HCT116 (cell line): ENCODE data around the gene ASB3. TPM values are rescaled to one million over a fixed set of nuclear protein-coding genes. Genes with fewer than 3 reads are reported as not detected.

Source experiments
- ATAC-seq: fragments of 200-7000 bp; cut with Tn5 transposase; 2 replicates; pipeline ENCODE4 v1.9.1; 2020; ENCODE audit warnings: mild to moderate bottlenecking, moderate library complexity
- BruUV-seq: library from RNA; stranded (reverse); fragments of 400-500 nt; replicated peaks from 2 replicates; lab custom pipeline; 2021; lab: Mats Ljungman, UMichigan
- CTCF ChIA-PET: fragments of 300-600 bp; sonication (Branson Sonifier 250); formaldehyde crosslinking; loops from one replicate; lab custom pipeline; 2021; ENCODE audit warnings: antibody characterized with exemption; lab: Charles Lee
- POLR2A ChIA-PET: fragments of 300-600, 350-600 bp; sonication (Branson Sonifier 250); formaldehyde crosslinking; loops from one replicate; lab custom pipeline; 2021; ENCODE audit warnings: antibody characterized with exemption; lab: Charles Lee
- RAD21 ChIA-PET, 2 experiments: fragments of 300-600 bp; sonication (Branson Sonifier 250); formaldehyde crosslinking; loops; one replicate each; lab custom pipeline; 2023; ENCODE audit warnings: low total read pairs in 2 of 2; ENCODE audit not compliant: uncharacterized antibody in 2 of 2, unreplicated experiment in 2 of 2, low non-redundant PET in 1 of 2; lab: Charles Lee
- DNase-seq: peaks from one replicate; pipeline ENCODE4 v3.0.0-alpha.2; 2010; ENCODE audit warnings: low read depth, low spot score
- H2AFZ ChIP-seq: fragments of 200-600 bp; shearing (Covaris generic), sonication (generic); 2 replicates; pipeline ENCODE4 v1.6.1; 2017; ENCODE audit warnings: low read depth, mixed run types, mixed read lengths, antibody characterized with exemption, low read length; ENCODE audit not compliant: poor library complexity, severe bottlenecking
- H3K27ac ChIP-seq: 2 replicates; pipeline ENCODE4 v1.5.1; 2012; ENCODE audit warnings: low read depth, low read length
- H3K27me3 ChIP-seq: fragments of 200-600 bp; sonication (generic); 2 replicates; pipeline ENCODE4 v1.6.1; 2016; ENCODE audit warnings: mixed run types, low read length, mixed read lengths; ENCODE audit not compliant: insufficient read depth
- H3K36me3 ChIP-seq, 2 experiments: fragments of 200-500 bp in 1 of 2; fragments of 200-600 bp in 1 of 2; sonication (Bioruptor generic) in 1 of 2; sonication (generic) in 1 of 2; 2 replicates each; pipeline versions ENCODE4 v1.5.1 to v1.6.1; 2014 to 2016; ENCODE audit warnings: low read length in 2 of 2, inconsistent platforms in 1 of 2, mixed read lengths in 1 of 2, mixed run types in 1 of 2; ENCODE audit not compliant: insufficient read depth in 2 of 2, control insufficient read depth in 1 of 2
- H3K4me1 ChIP-seq, 2 experiments: fragments of 200-600 bp in 1 of 2; sonication (generic) in 1 of 2; 2 replicates each; pipeline versions ENCODE4 v1.5.1 to v1.6.1; 2012 to 2017; ENCODE audit warnings: low read length in 2 of 2, inconsistent platforms in 1 of 2, mild to moderate bottlenecking in 1 of 2, mixed read lengths in 1 of 2, mixed run types in 1 of 2, moderate library complexity in 1 of 2; ENCODE audit not compliant: insufficient read depth in 2 of 2, control insufficient read depth in 1 of 2
- H3K4me2 ChIP-seq: fragments of 200-600 bp; sonication (generic); 2 replicates; pipeline ENCODE4 v1.6.1; 2017; ENCODE audit warnings: mixed run types, low read length, mixed read lengths
- H3K4me3 ChIP-seq, 2 experiments: fragments of 200-600 bp in 1 of 2; sonication (generic) in 1 of 2; replicated peaks in 1 of 2; 2 replicates each; pipeline ENCODE4 v1.5.1; 2011 to 2016; ENCODE audit warnings: low read length in 2 of 2, control low read depth in 1 of 2, low read depth in 1 of 2, mild to moderate bottlenecking in 1 of 2, mixed read lengths in 1 of 2, mixed run types in 1 of 2
- H3K79me2 ChIP-seq: fragments of 200-600 bp; sonication (generic); 2 replicates; pipeline ENCODE4 v1.6.1; 2017; ENCODE audit warnings: mild to moderate bottlenecking, mixed run types, low read length, moderate library complexity, mixed read lengths; ENCODE audit not compliant: insufficient read depth
- H3K9ac ChIP-seq: fragments of 200-600 bp; sonication (generic); 2 replicates; pipeline ENCODE4 v1.6.1; 2016; ENCODE audit warnings: low read length, mixed read lengths
- H3K9me2 ChIP-seq: fragments of 200-600 bp; sonication (generic), shearing (Covaris generic); 2 replicates; pipeline ENCODE4 v1.6.1; 2017; ENCODE audit warnings: mixed run types, mild to moderate bottlenecking, moderate library complexity; ENCODE audit not compliant: insufficient read depth
- H3K9me3 ChIP-seq, 2 experiments: fragments of 200-500 bp in 1 of 2; fragments of 200-600 bp in 1 of 2; sonication (Bioruptor generic) in 1 of 2; sonication (generic) in 1 of 2; 2 replicates each; pipeline ENCODE4 v1.6.1; 2014 to 2017; ENCODE audit warnings: low read length in 2 of 2, mixed read lengths in 2 of 2, inconsistent platforms in 1 of 2, low read depth in 1 of 2, mild to moderate bottlenecking in 1 of 2, mixed run types in 1 of 2, moderate library complexity in 1 of 2; ENCODE audit not compliant: control insufficient read depth in 1 of 2, insufficient read depth in 1 of 2
- H4K20me1 ChIP-seq: fragments of 200-600 bp; sonication (generic), shearing (Covaris generic); 2 replicates; pipeline ENCODE4 v1.6.1; 2017; ENCODE audit warnings: mixed run types, mild to moderate bottlenecking, moderate library complexity; ENCODE audit not compliant: insufficient read depth
- CEBPB ChIP-seq: IDR thresholded peaks from 2 replicates; pipeline ENCODE4 v1.6.1; 2012; ENCODE audit warnings: low read depth
- CTCF ChIP-seq, 3 experiments: fragments of 200-600 bp in 1 of 3; sonication (generic) in 1 of 3; IDR thresholded peaks in 2 of 3; conservative IDR thresholded peaks in 1 of 3; 2 replicates each; pipeline ENCODE4 v1.5.1; 2012 to 2017; ENCODE audit warnings: low read depth in 2 of 3, low read length in 2 of 3, antibody characterized with exemption in 1 of 3, borderline replicate concordance in 1 of 3, control low read depth in 1 of 3, mild to moderate bottlenecking in 1 of 3, mixed read lengths in 1 of 3, mixed run types in 1 of 3, moderate library complexity in 1 of 3; ENCODE audit not compliant: insufficient read depth in 1 of 3
- EZH2 ChIP-seq: fragments of 200-600 bp; sonication (generic); IDR thresholded peaks from 2 replicates; pipeline ENCODE4 v1.6.1; 2017; ENCODE audit warnings: antibody characterized with exemption, mixed run types
- FOSL1 ChIP-seq: IDR thresholded peaks from 2 replicates; pipeline ENCODE4 v1.6.1; 2012; ENCODE audit warnings: low read depth
- JUND ChIP-seq: IDR thresholded peaks from 2 replicates; pipeline ENCODE4 v1.6.1; 2012
- MAX ChIP-seq: IDR thresholded peaks from 2 replicates; pipeline ENCODE4 v1.6.1; 2012
- POLR2A ChIP-seq: IDR thresholded peaks from 2 replicates; pipeline ENCODE4 v1.7.0; 2011; ENCODE audit warnings: borderline replicate concordance; ENCODE audit not compliant: insufficient read depth, insufficient read length; ENCODE audit errors: extremely low read depth
- RAD21 ChIP-seq: IDR thresholded peaks from 2 replicates; pipeline ENCODE4 v1.6.1; 2012; ENCODE audit warnings: low read depth, mild to moderate bottlenecking
- REST ChIP-seq: IDR thresholded peaks from 2 replicates; pipeline ENCODE4 v1.6.1; 2012; ENCODE audit warnings: low read depth
- SIN3A ChIP-seq: IDR thresholded peaks from 2 replicates; pipeline ENCODE4 v1.6.1; 2012; ENCODE audit warnings: low read depth
- SP1 ChIP-seq: IDR thresholded peaks from 2 replicates; pipeline ENCODE4 v1.6.1; 2012; ENCODE audit warnings: low read depth
- YY1 ChIP-seq: IDR thresholded peaks from 2 replicates; pipeline ENCODE4 v1.6.1; 2011; ENCODE audit warnings: low read length, low read depth, moderate library complexity, mild to moderate bottlenecking; ENCODE audit not compliant: insufficient replicate concordance; ENCODE audit errors: extremely low read depth
- ZBTB33 ChIP-seq: IDR thresholded peaks from 2 replicates; pipeline ENCODE4 v1.6.1; 2011; ENCODE audit warnings: mild to moderate bottlenecking, low read length, moderate library complexity; ENCODE audit not compliant: insufficient replicate concordance; ENCODE audit errors: extremely low read depth
- ZFX ChIP-seq: fragments of 450-650 bp; IDR thresholded peaks from 2 replicates; pipeline ENCODE4 v1.6.1; 2017
- intact Hi-C: fragments of 100-400 bp; cut with micrococcal nuclease; formaldehyde crosslinking; loops from 2 replicates; pipeline ENCODE4 v1.10.0; 2022
- total RNA-seq: library from RNA; stranded (reverse); gene quantifications from one replicate; pipeline ENCODE4 v1.2.1, GENCODE V29; 2021; ENCODE audit not compliant: unreplicated experiment

Gene ASB3
- total RNA-seq, 1 experiment from 2014 or later: 17.3 TPM

- POLR2A ChIA-PET: no interaction called here
- no TSS peak for BruUV-seq
- Histone ChIP-seq H4K20me1 (no peaks in the 10 kb centered on the region), H3K9ac (peak overlapping the region; percentile 92), H3K27ac (no peak overlapping the region), H3K9me3 (no peaks in the 10 kb centered on the region), H2AFZ (no peak overlapping the region), H3K79me2 (peaks cover 84% of the 10 kb centered on the region), H3K4me2 (peak overlapping the region; percentile 83), H3K4me3 (peak overlapping the region; percentile 64 to 100), H3K36me3 (no peaks in the 10 kb centered on the region), H3K9me2 (no peaks in the 10 kb centered on the region), H3K27me3 (no peaks in the 10 kb centered on the region), H3K4me1 (peaks cover 9 to 21% of the 10 kb centered on the region in 2 experiments; a peak in 3 of 4 replicates)
- RAD21 ChIA-PET: no interaction called here
- no peak for DNase-seq
- intact Hi-C loops: no loop called here
- TF ChIP-seq JUND: no peak
- TF ChIP-seq RAD21: no peak
- TF ChIP-seq CTCF (IDR thresholded peaks at IDR 0.05 in 2 of 3, conservative IDR thresholded peaks at IDR 0.05 in 1 of 3; ENCODE audit: borderline replicate concordance in 1 of 3, insufficient read depth in 1 of 3, low read depth in 2 of 3, low read length in 2 of 3): no peak
- TF ChIP-seq SP1: no peak
- CTCF ChIA-PET: no interaction called here
- no peak for ATAC-seq
Observed at GRCh38 chr2:53785366-53785765, 1.4 kb downstream of the ASB3 start.

GRCh38 chr2:53784436-53784835 is 2.3 kb downstream of the ASB3 start:
- Histone ChIP-seq H3K27ac (no peak overlapping the region), H3K27me3 (no peaks in the 10 kb centered on the region), H3K4me1 (peaks cover 9 to 21% of the 10 kb centered on the region in 2 experiments; a peak in 3 of 4 replicates), H3K79me2 (peaks cover 91% of the 10 kb centered on the region), H2AFZ (no peak overlapping the region), H3K4me2 (peak overlapping the region; percentile 83; the same call in 1 of the 2 replicates), H3K9me2 (no peaks in the 10 kb centered on the region), H3K9ac (no peak overlapping the region), H3K9me3 (no peaks in the 10 kb centered on the region), H3K36me3 (no peaks in the 10 kb centered on the region), H4K20me1 (no peaks in the 10 kb centered on the region), H3K4me3 (no peak overlapping the region)
- DNase-seq (no peak), ATAC-seq (no peak)
- RAD21 ChIA-PET: no interaction called here
- no TSS peak for BruUV-seq
- CTCF ChIA-PET: no interaction called here
- intact Hi-C loops: no loop called here
- POLR2A ChIA-PET: no interaction called here
- TF ChIP-seq SIN3A (no peak), ZFX (no peak), YY1 (no peak), REST (no peak), ZBTB33 (no peak), SP1 (no peak), EZH2 (no peak), CEBPB (no peak), POLR2A (no peak), MAX (no peak), FOSL1 (no peak)
